ENCODE data around the gene ALK. TPM values are rescaled to one million over a fixed set of nuclear protein-coding genes. Genes with fewer than 3 reads are reported as not detected.

Gene ALK
- not detected in 2 replicates for total RNA-seq

DNA sequence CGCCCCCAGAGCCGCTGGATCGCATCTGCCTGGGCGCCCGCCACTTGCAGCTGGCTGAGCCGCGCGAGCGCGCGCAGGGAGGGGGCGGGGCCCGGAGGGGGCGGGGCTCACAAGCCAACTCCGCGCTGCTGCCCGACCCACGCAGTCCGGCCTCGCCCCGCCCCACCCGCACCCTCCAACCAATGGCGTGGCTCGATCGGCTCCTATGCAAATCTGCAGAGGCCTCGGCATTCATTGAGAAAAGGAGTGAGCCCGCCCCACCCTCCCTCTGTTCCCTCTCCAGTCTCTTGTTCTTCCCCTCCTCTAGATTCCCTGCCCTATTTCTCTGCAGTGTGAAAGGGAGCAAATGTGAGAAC, at the start of gene ALK:
Gene ALK, minus strand, starts transcription at position 27 of the 356 bp plus-strand sequence. CDS start 927 bp downstream, outside the sequence.

Other genes starting within 250 kb of the ALK start
- gene YPEL5, start 225.4 kb upstream of the ALK start, total RNA-seq = 63.0 and 75.1 TPM in 2 replicates